GM13976 (cell line): Measurements from ENCODE around the gene CADM2.

Experiments
- DNase-seq: peaks from one replicate; pipeline ENCODE4 v3.0.0; 2012; ENCODE audit warnings: low spot score
- CTCF ChIP-seq: IDR thresholded peaks from 2 replicates; pipeline ENCODE4 v1.5.1; 2012; ENCODE audit warnings: borderline replicate concordance, mild to moderate bottlenecking; ENCODE audit not compliant: insufficient read depth; ENCODE audit errors: extremely low read depth, missing control alignments, control extremely low read depth
- in situ Hi-C: fragments of 300-500 bp; cut with MboI; formaldehyde crosslinking; loops from one replicate; pipeline ENCODE4 v1.12.0; 2022; ENCODE audit warnings: low sequenced_read_pairs, mixed read lengths, inconsistent platforms; ENCODE audit not compliant: unreplicated experiment

CADM2 gene

GRCh38 chr3:85426121-85426520 is 467.3 kb downstream of the CADM2 start:
- no peak for TF ChIP-seq CTCF
- DNase-seq = no peak
- in situ Hi-C loops = no loop called here

GRCh38 chr3:85427467-85427866 is 468.7 kb downstream of the CADM2 start:
- TF ChIP-seq CTCF = no peak
- in situ Hi-C loops = no loop called here
- no peak for DNase-seq

- in situ Hi-C loops = no loop called here
- no peak for DNase-seq
- TF ChIP-seq CTCF = no peak
Observed at GRCh38 chr3:85432081-85432480, 473.3 kb downstream of the CADM2 start.

- DNase-seq = no peak
- TF ChIP-seq CTCF = no peak
- in situ Hi-C loops = no loop called here
Observed at GRCh38 chr3:85433319-85433718, 474.5 kb downstream of the CADM2 start.

GRCh38 chr3:85455561-85456200 is 496.9 kb downstream of the CADM2 start:
- DNase-seq = no peak
- in situ Hi-C loops = no loop called here
- TF ChIP-seq CTCF = no peak

- in situ Hi-C loops = no loop called here
- TF ChIP-seq CTCF = no peak
- no peak for DNase-seq
Observed at GRCh38 chr3:85474241-85474640, 515.5 kb downstream of the CADM2 start.
